Panc1 (cell line): ENCODE results near the gene MAN2B1.
"Not testable (repeated sequence)": the region's sequence is repeated elsewhere in the genome, so short reads cannot be mapped to it uniquely, and the experiment has no call there.

ENCODE experiments used
- CTCF ChIP-seq: fragments of 450-650 bp; IDR thresholded peaks from 2 replicates; pipeline ENCODE4 v1.5.1; 2017; ENCODE audit warnings: mild to moderate bottlenecking
- POLR2AphosphoS5 ChIP-seq: IDR thresholded peaks from 2 replicates; pipeline ENCODE4 v1.6.1; 2012; ENCODE audit warnings: mild to moderate bottlenecking, low read depth, low read length, moderate library complexity
- SIN3A ChIP-seq: IDR thresholded peaks from 2 replicates; pipeline ENCODE4 v1.6.1; 2012; ENCODE audit warnings: low read depth, mild to moderate bottlenecking, low read length, moderate library complexity, borderline replicate concordance; ENCODE audit not compliant: insufficient read depth
- TCF7L2 ChIP-seq: IDR thresholded peaks from 2 replicates; pipeline ENCODE4 v1.6.1; 2011; ENCODE audit warnings: mild to moderate bottlenecking, low read depth, low read length, inconsistent platforms
- TF ChIP-seq, protein P1 (sequence below), 2 experiments: IDR thresholded peaks; 2 replicates each; pipeline ENCODE4 v1.6.1; 2011 to 2012; ENCODE audit warnings: low read depth in 2 of 2, control low read depth in 1 of 2, low read length in 1 of 2, mild to moderate bottlenecking in 1 of 2, moderate library complexity in 1 of 2; ENCODE audit not compliant: insufficient read depth in 1 of 2

DNA sequence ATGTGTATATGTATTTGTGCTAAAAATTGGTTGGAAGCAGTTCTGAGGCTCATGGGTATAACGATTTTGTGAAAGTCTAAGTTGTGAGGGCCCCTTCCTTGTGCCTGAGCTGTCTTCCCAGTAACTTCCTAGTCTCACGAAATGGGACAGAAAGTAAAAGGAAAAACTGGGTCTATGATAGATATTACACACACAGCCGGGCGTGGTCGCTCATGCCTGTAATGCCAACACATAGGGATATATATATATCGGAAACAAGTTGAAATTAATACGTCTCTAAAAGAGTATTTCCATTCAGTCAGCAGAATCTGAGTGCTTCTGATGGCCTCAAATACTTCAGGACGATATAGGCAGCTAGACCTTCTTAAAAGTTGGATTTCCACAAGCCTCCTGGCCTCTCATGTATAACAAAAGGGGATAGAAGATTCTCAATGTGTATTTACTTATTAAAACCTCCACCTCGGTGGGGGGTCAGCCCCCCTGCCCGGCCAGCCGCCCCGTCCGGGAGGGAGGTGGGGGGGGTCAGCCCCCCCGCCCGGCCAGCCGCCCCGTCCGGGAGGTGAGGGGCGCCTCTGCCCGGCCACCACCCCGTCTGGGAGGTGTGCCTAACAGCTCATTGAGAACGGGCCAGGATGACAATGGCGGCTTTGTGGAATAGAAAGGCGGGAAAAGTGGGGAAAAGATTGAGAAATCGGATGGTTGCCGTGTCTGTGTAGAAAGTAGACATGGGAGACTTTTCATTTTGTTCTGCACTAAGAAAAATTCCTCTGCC lies 45.1 kb downstream of the MAN2B1 start:
- TF ChIP-seq POLR2AphosphoS5, CTCF, TCF7L2, SIN3A: not testable (repeated sequence)
- TF ChIP-seq, protein P1, sequence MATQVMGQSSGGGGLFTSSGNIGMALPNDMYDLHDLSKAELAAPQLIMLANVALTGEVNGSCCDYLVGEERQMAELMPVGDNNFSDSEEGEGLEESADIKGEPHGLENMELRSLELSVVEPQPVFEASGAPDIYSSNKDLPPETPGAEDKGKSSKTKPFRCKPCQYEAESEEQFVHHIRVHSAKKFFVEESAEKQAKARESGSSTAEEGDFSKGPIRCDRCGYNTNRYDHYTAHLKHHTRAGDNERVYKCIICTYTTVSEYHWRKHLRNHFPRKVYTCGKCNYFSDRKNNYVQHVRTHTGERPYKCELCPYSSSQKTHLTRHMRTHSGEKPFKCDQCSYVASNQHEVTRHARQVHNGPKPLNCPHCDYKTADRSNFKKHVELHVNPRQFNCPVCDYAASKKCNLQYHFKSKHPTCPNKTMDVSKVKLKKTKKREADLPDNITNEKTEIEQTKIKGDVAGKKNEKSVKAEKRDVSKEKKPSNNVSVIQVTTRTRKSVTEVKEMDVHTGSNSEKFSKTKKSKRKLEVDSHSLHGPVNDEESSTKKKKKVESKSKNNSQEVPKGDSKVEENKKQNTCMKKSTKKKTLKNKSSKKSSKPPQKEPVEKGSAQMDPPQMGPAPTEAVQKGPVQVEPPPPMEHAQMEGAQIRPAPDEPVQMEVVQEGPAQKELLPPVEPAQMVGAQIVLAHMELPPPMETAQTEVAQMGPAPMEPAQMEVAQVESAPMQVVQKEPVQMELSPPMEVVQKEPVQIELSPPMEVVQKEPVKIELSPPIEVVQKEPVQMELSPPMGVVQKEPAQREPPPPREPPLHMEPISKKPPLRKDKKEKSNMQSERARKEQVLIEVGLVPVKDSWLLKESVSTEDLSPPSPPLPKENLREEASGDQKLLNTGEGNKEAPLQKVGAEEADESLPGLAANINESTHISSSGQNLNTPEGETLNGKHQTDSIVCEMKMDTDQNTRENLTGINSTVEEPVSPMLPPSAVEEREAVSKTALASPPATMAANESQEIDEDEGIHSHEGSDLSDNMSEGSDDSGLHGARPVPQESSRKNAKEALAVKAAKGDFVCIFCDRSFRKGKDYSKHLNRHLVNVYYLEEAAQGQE (IDR thresholded peaks at IDR 0.05; ENCODE audit: insufficient read depth in 1 of 2, low read depth in 2 of 2, low read length in 1 of 2), result not testable (repeated sequence)
